Thymus (tissue), 11 donors: ENCODE results near the gene ETV5. TPM values are rescaled to one million over a fixed set of nuclear protein-coding genes. Genes with fewer than 3 reads are reported as not detected.

Source experiments
- DNase-seq, 9 donors: peaks; one replicate each; pipeline ENCODE4 v3.0.0-alpha.2; 2013; ENCODE audit warnings: low spot score in 9 of 9, low read depth in 6 of 9, missing footprints in 1 of 9
- H3K27ac ChIP-seq, 2 donors: one replicate each; pipeline ENCODE4 v1.5.1; 2013; ENCODE audit warnings: control low read depth in 1 of 2, low read depth in 1 of 2, low read length in 1 of 2, mild to moderate bottlenecking in 1 of 2, moderate library complexity in 1 of 2
- H3K27me3 ChIP-seq, 2 donors: one replicate each; pipeline ENCODE4 v1.5.1; 2013; ENCODE audit warnings: low read length in 1 of 2; ENCODE audit not compliant: control insufficient read depth in 2 of 2, insufficient read depth in 1 of 2
- H3K36me3 ChIP-seq, 2 donors: one replicate each; pipeline ENCODE4 v1.5.1; 2013; ENCODE audit warnings: low read length in 1 of 2, mild to moderate bottlenecking in 1 of 2, moderate library complexity in 1 of 2; ENCODE audit not compliant: control insufficient read depth in 2 of 2, insufficient read depth in 2 of 2
- H3K4me1 ChIP-seq, 2 donors: one replicate each; pipeline ENCODE4 v1.5.1; 2013; ENCODE audit warnings: low read length in 2 of 2; ENCODE audit not compliant: control insufficient read depth in 2 of 2, insufficient read depth in 2 of 2
- H3K4me3 ChIP-seq, 2 donors: one replicate each; pipeline ENCODE4 v1.5.1; 2013; ENCODE audit warnings: low read length in 2 of 2, control low read depth in 1 of 2, mild to moderate bottlenecking in 1 of 2
- H3K9me3 ChIP-seq, 2 donors: one replicate each; pipeline ENCODE4 v1.5.1; 2013; ENCODE audit warnings: low read length in 1 of 2, mild to moderate bottlenecking in 1 of 2; ENCODE audit not compliant: control insufficient read depth in 2 of 2, insufficient read depth in 1 of 2
- WGBS: extraction: QIAGEN DNeasy Blood & Tissue Kit; methylation state at CpG from one replicate; pipeline ENCODE4 v1.1.7; 2013; 5-methylcytosine and 5-hydroxymethylcytosine counted together
- polyA plus RNA-seq: library from polyadenylated mRNA; stranded (reverse); fragments of 200-250 nt; gene quantifications from one replicate; pipeline ENCODE4 v1.2.3, GENCODE V29; 2013
- total RNA-seq: library from RNA; stranded (reverse); fragments of 120-200 nt; gene quantifications from one replicate; pipeline ENCODE4 v1.2.4, GENCODE V29; 2013
- donor health status: healthy.

ETV5 gene
- total and polyA plus RNA-seq, 2 donors: 4.9 to 11.0 TPM

GRCh38 chr3:186014866-186015265, 94.0 kb downstream of the ETV5 start:
- H3K36me3 ChIP-seq: no peaks in the 10 kb centered on the region
- no peak for DNase-seq
- H3K27me3 ChIP-seq: no peaks in the 10 kb centered on the region
- H3K4me1 ChIP-seq: no peaks in the 10 kb centered on the region
- peaks cover 0 to 6% of the 10 kb centered on the region in 2 donors for H3K9me3 ChIP-seq
- no peak overlapping the region for H3K4me3 ChIP-seq
- WGBS: 96% methylated on average over 3 of the region's 3 CpGs
- no peak overlapping the region for H3K27ac ChIP-seq

GRCh38 chr3:186013312-186013711, 95.6 kb downstream of the ETV5 start:
- no peaks in the 10 kb centered on the region for H3K27me3 ChIP-seq
- H3K4me1 ChIP-seq: no peaks in the 10 kb centered on the region
- H3K27ac ChIP-seq: no peak overlapping the region
- peaks cover 0 to 6% of the 10 kb centered on the region in 2 donors for H3K9me3 ChIP-seq
- H3K4me3 ChIP-seq: no peak overlapping the region
- H3K36me3 ChIP-seq: no peaks in the 10 kb centered on the region
- 88% methylated on average over 7 of the region's 7 CpGs for WGBS
- DNase-seq: no peak

- WGBS: 85% methylated on average over 4 of the region's 4 CpGs
- no peaks in the 10 kb centered on the region for H3K36me3 ChIP-seq
These were observed 96.8 kb downstream of the ETV5 start for GRCh38 chr3:186012137-186012536.

GRCh38 chr3:186004671-186005070, 104.2 kb downstream of the ETV5 start:
- no peak overlapping the region for H3K27ac ChIP-seq
- no peaks in the 10 kb centered on the region for H3K27me3 ChIP-seq
- WGBS: 98% methylated on average over 7 of the region's 7 CpGs
- no peaks in the 10 kb centered on the region for H3K36me3 ChIP-seq
- no peak overlapping the region for H3K4me3 ChIP-seq
- H3K9me3 ChIP-seq: no peaks in the 10 kb centered on the region
- H3K4me1 ChIP-seq: no peaks in the 10 kb centered on the region
- DNase-seq: no peak

More at GRCh38 chr3:186012137-186012536, 96.8 kb downstream of the ETV5 start:
- peaks cover 0 to 4% of the 10 kb centered on the region in 2 donors for H3K9me3 ChIP-seq
- no peaks in the 10 kb centered on the region for H3K27me3 ChIP-seq
- no peak overlapping the region for H3K27ac ChIP-seq
- DNase-seq: no peak
- no peaks in the 10 kb centered on the region for H3K4me1 ChIP-seq
- H3K4me3 ChIP-seq: no peak overlapping the region

GRCh38 chr3:186004209-186004608, 104.7 kb downstream of the ETV5 start:
- Histone ChIP-seq H3K27ac (no peak overlapping the region), H3K9me3 (no peaks in the 10 kb centered on the region), H3K36me3 (no peaks in the 10 kb centered on the region), H3K27me3 (no peaks in the 10 kb centered on the region), H3K4me1 (no peaks in the 10 kb centered on the region), H3K4me3 (no peak overlapping the region)
- WGBS: 82% methylated on average over 3 of the region's 3 CpGs
- DNase-seq: no peak

GRCh38 chr3:186003610-186004009, 105.3 kb downstream of the ETV5 start:
- Histone ChIP-seq H3K36me3 (no peaks in the 10 kb centered on the region), H3K4me1 (no peaks in the 10 kb centered on the region), H3K9me3 (no peaks in the 10 kb centered on the region), H3K27ac (no peak overlapping the region), H3K4me3 (no peak overlapping the region), H3K27me3 (no peaks in the 10 kb centered on the region)
- WGBS: 90% methylated on average over 5 of the region's 5 CpGs
- DNase-seq: no peak

- no peak overlapping the region for H3K27ac ChIP-seq
- H3K27me3 ChIP-seq: no peaks in the 10 kb centered on the region
- no peaks in the 10 kb centered on the region for H3K4me1 ChIP-seq
- H3K4me3 ChIP-seq: no peak overlapping the region
- H3K36me3 ChIP-seq: no peaks in the 10 kb centered on the region
- 64% methylated on average over 3 of the region's 3 CpGs for WGBS
- no peaks in the 10 kb centered on the region for H3K9me3 ChIP-seq
- peak in 3 of 9 donors; percentile 3 to 39 (median 21) for DNase-seq
These were observed 105.9 kb downstream of the ETV5 start for GRCh38 chr3:186002884-186003472.

GRCh38 chr3:186001842-186002241, 107.0 kb downstream of the ETV5 start:
- H3K27me3 ChIP-seq: no peaks in the 10 kb centered on the region
- 26% methylated on average over 2 of the region's 2 CpGs for WGBS
- H3K36me3 ChIP-seq: no peaks in the 10 kb centered on the region
- no peaks in the 10 kb centered on the region for H3K4me1 ChIP-seq
- no peak overlapping the region for H3K27ac ChIP-seq
- H3K9me3 ChIP-seq: no peaks in the 10 kb centered on the region
- H3K4me3 ChIP-seq: no peak overlapping the region
- no peak for DNase-seq

- Histone ChIP-seq H3K36me3 (no peaks in the 10 kb centered on the region), H3K4me1 (no peaks in the 10 kb centered on the region), H3K27me3 (no peaks in the 10 kb centered on the region), H3K4me3 (no peak overlapping the region), H3K27ac (no peak overlapping the region), H3K9me3 (no peaks in the 10 kb centered on the region)
- 98% methylated on average over 14 of the region's 14 CpGs for WGBS
- DNase-seq: no peak
These were observed 109.7 kb downstream of the ETV5 start for GRCh38 chr3:185999221-185999620.
